Fibroblast of lung (primary cell): ENCODE measurements around the gene CLDN19.

Experiments
- EZH2 ChIP-seq: IDR thresholded peaks from 2 replicates; pipeline ENCODE4 v1.5.1; 2012; ENCODE audit warnings: low read length, control low read depth, mild to moderate bottlenecking; ENCODE audit errors: missing control alignments
- TF ChIP-seq, protein P1 (sequence below), 2 donors: IDR thresholded peaks in 1 of 2; conservative IDR thresholded peaks in 1 of 2; 1 replicate in 1 of 2; 2 replicates in 1 of 2; pipeline ENCODE4 v1.5.1; 2011 to 2012; ENCODE audit warnings: low read length in 2 of 2, control low read depth in 1 of 2, inconsistent platforms in 1 of 2, low read depth in 1 of 2, mild to moderate bottlenecking in 1 of 2

GRCh38 chr1:42765832-42766740, 26.1 kb upstream of the CLDN19 start:
- TF ChIP-seq, protein P1, sequence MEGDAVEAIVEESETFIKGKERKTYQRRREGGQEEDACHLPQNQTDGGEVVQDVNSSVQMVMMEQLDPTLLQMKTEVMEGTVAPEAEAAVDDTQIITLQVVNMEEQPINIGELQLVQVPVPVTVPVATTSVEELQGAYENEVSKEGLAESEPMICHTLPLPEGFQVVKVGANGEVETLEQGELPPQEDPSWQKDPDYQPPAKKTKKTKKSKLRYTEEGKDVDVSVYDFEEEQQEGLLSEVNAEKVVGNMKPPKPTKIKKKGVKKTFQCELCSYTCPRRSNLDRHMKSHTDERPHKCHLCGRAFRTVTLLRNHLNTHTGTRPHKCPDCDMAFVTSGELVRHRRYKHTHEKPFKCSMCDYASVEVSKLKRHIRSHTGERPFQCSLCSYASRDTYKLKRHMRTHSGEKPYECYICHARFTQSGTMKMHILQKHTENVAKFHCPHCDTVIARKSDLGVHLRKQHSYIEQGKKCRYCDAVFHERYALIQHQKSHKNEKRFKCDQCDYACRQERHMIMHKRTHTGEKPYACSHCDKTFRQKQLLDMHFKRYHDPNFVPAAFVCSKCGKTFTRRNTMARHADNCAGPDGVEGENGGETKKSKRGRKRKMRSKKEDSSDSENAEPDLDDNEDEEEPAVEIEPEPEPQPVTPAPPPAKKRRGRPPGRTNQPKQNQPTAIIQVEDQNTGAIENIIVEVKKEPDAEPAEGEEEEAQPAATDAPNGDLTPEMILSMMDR (conservative IDR thresholded peaks at IDR 0.05 in 1 of 2, IDR thresholded peaks at IDR 0.05 in 1 of 2; ENCODE audit: low read depth in 1 of 2, low read length in 2 of 2): peak; percentile 60 to 66
- TF ChIP-seq EZH2: no peak
